Measurements from ENCODE around the gene OPCML. TPM values are rescaled to one million over a fixed set of nuclear protein-coding genes. Genes with fewer than 3 reads are reported as not detected.

OPCML gene
- total and polyA plus RNA-seq, 7 donors, result 0.01 to 0.80 (median 0.07) TPM; not detected in 4

GRCh38 chr11:132790466-132790865, 741.8 kb downstream of the OPCML start:
- 85 to 88% (median 86%) methylated on average over 5 of the region's 5 CpGs for WGBS, 3 donors

GRCh38 chr11:132788816-132789325, 743.4 kb downstream of the OPCML start:
- no peak for DNase-seq
- Histone ChIP-seq H3K36me3 (ENCODE audit: insufficient read depth in 1 of 2, low read depth in 1 of 2) (no peaks in the 10 kb centered on the region), H3K27me3 (ENCODE audit: insufficient read depth in 3 of 3, low read length in 2 of 3) (no peaks in the 10 kb centered on the region), H3K9me3 (no peaks in the 10 kb centered on the region), H3K27ac (no peak overlapping the region), H3K4me3 (no peak overlapping the region), H3K4me1 (no peaks in the 10 kb centered on the region)
- no peak for TF ChIP-seq CTCF (IDR thresholded peaks at IDR 0.05)
- ATAC-seq, result no peak
- intact Hi-C loops (cut with DNase I), result no loop called here
- WGBS, 3 donors, result 83 to 86% (median 86%) methylated on average over 6 of the region's 6 CpGs

More at GRCh38 chr11:132790466-132790865, 741.8 kb downstream of the OPCML start:
- H3K27me3 ChIP-seq (ENCODE audit: insufficient read depth in 3 of 3, low read length in 2 of 3), result no peaks in the 10 kb centered on the region
- intact Hi-C loops (cut with DNase I), result no loop called here
- H3K4me3 ChIP-seq, result no peak overlapping the region
- no peak for TF ChIP-seq CTCF (IDR thresholded peaks at IDR 0.05)
- ATAC-seq (no peak), DNase-seq (no peak)
- no peak overlapping the region for H3K27ac ChIP-seq
- no peaks in the 10 kb centered on the region for H3K36me3 ChIP-seq (ENCODE audit: insufficient read depth in 1 of 2, low read depth in 1 of 2)
- H3K4me1 ChIP-seq, result no peaks in the 10 kb centered on the region
- no peaks in the 10 kb centered on the region for H3K9me3 ChIP-seq

GRCh38 chr11:132785878-132786277, 746.4 kb downstream of the OPCML start:
- Histone ChIP-seq H3K4me1 (no peaks in the 10 kb centered on the region), H3K9me3 (no peaks in the 10 kb centered on the region), H3K27ac (no peak overlapping the region), H3K27me3 (ENCODE audit: insufficient read depth in 3 of 3, low read length in 2 of 3) (no peaks in the 10 kb centered on the region), H3K36me3 (ENCODE audit: insufficient read depth in 1 of 2, low read depth in 1 of 2) (no peaks in the 10 kb centered on the region), H3K4me3 (no peak overlapping the region)
- DNase-seq (no peak), ATAC-seq (no peak)
- WGBS, 3 donors, result 60 to 67% (median 63%) methylated on average over 4 of the region's 4 CpGs
- TF ChIP-seq CTCF (IDR thresholded peaks at IDR 0.05), result no peak
- intact Hi-C loops (cut with DNase I), result no loop called here

- ATAC-seq (no peak), DNase-seq (no peak)
- Histone ChIP-seq H3K27me3 (ENCODE audit: insufficient read depth in 3 of 3, low read length in 2 of 3) (no peaks in the 10 kb centered on the region), H3K4me1 (no peaks in the 10 kb centered on the region), H3K27ac (no peak overlapping the region), H3K9me3 (no peaks in the 10 kb centered on the region), H3K4me3 (no peak overlapping the region), H3K36me3 (ENCODE audit: insufficient read depth in 1 of 2, low read depth in 1 of 2) (no peaks in the 10 kb centered on the region)
- 77 to 86% (median 85%) methylated on average over 5 of the region's 5 CpGs for WGBS, 3 donors
- TF ChIP-seq CTCF (IDR thresholded peaks at IDR 0.05), result no peak
- intact Hi-C loops (cut with DNase I), result no loop called here
Observed at GRCh38 chr11:132784441-132784840, 747.9 kb downstream of the OPCML start.

GRCh38 chr11:132782102-132782501, 750.2 kb downstream of the OPCML start:
- WGBS, 3 donors, result 52 to 63% (median 55%) methylated on average over 6 of the region's 6 CpGs
- no peak overlapping the region for H3K27ac ChIP-seq
- intact Hi-C loops (cut with DNase I), result no loop called here
- TF ChIP-seq CTCF (IDR thresholded peaks at IDR 0.05), result no peak
- ATAC-seq, result no peak
- no peak for DNase-seq
- H3K4me1 ChIP-seq, result no peaks in the 10 kb centered on the region
- H3K9me3 ChIP-seq, result no peaks in the 10 kb centered on the region
- H3K27me3 ChIP-seq (ENCODE audit: insufficient read depth in 3 of 3, low read length in 2 of 3), result no peaks in the 10 kb centered on the region
- no peaks in the 10 kb centered on the region for H3K36me3 ChIP-seq (ENCODE audit: insufficient read depth in 1 of 2, low read depth in 1 of 2)
- no peak overlapping the region for H3K4me3 ChIP-seq

All from psoas muscle (tissue), 8 donors.